Gastrocnemius medialis (tissue), 4 donors: ENCODE data around the gene DNAJC1.

Source experiments
- POLR2A ChIP-seq, 2 donors: fragments of 450-650 bp; IDR thresholded peaks; one replicate each; pipeline ENCODE4 v1.6.1; 2017; ENCODE audit warnings: antibody characterized with exemption in 2 of 2, mild to moderate bottlenecking in 2 of 2, moderate library complexity in 2 of 2
- TF ChIP-seq, protein P1 (sequence below), 5 experiments: fragments of 450-650 bp in 3 of 5; fragments of 200-600 bp in 2 of 5; sonication (generic) in 2 of 5; IDR thresholded peaks in 4 of 5; conservative IDR thresholded peaks in 1 of 5; 1 replicate in 4 of 5; 2 replicates in 1 of 5; pipeline ENCODE4 v1.5.1; 2016 to 2019; ENCODE audit warnings: antibody characterized with exemption in 5 of 5, mild to moderate bottlenecking in 3 of 5, moderate library complexity in 3 of 5

DNA sequence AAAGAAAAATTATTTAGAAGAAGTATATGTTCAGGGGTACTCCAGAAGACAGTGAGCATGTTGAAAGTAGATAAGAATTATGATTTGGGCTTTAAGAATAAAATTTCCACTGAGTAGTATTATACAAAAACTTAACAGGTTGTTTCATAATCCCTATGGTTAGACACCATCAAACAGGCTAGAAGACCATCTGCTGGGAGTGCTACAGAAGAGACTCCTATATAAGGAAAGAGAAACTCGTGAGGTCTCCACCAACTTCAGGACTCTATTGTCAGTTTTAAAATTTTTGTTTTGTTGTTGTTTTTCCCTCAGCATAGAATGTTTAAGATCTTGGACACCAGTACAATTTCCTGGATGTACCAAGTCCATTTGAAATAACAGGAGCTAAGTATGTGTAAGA lies 13.1 kb downstream of the DNAJC1 start:
- TF ChIP-seq, protein P1, sequence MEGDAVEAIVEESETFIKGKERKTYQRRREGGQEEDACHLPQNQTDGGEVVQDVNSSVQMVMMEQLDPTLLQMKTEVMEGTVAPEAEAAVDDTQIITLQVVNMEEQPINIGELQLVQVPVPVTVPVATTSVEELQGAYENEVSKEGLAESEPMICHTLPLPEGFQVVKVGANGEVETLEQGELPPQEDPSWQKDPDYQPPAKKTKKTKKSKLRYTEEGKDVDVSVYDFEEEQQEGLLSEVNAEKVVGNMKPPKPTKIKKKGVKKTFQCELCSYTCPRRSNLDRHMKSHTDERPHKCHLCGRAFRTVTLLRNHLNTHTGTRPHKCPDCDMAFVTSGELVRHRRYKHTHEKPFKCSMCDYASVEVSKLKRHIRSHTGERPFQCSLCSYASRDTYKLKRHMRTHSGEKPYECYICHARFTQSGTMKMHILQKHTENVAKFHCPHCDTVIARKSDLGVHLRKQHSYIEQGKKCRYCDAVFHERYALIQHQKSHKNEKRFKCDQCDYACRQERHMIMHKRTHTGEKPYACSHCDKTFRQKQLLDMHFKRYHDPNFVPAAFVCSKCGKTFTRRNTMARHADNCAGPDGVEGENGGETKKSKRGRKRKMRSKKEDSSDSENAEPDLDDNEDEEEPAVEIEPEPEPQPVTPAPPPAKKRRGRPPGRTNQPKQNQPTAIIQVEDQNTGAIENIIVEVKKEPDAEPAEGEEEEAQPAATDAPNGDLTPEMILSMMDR (IDR thresholded peaks at IDR 0.05 in 4 of 5, conservative IDR thresholded peaks at IDR 0.05 in 1 of 5), result no peak
- no peak for TF ChIP-seq POLR2A (IDR thresholded peaks at IDR 0.05)
